ENCODE results near the gene HCRTR2.

Gene HCRTR2

DNA sequence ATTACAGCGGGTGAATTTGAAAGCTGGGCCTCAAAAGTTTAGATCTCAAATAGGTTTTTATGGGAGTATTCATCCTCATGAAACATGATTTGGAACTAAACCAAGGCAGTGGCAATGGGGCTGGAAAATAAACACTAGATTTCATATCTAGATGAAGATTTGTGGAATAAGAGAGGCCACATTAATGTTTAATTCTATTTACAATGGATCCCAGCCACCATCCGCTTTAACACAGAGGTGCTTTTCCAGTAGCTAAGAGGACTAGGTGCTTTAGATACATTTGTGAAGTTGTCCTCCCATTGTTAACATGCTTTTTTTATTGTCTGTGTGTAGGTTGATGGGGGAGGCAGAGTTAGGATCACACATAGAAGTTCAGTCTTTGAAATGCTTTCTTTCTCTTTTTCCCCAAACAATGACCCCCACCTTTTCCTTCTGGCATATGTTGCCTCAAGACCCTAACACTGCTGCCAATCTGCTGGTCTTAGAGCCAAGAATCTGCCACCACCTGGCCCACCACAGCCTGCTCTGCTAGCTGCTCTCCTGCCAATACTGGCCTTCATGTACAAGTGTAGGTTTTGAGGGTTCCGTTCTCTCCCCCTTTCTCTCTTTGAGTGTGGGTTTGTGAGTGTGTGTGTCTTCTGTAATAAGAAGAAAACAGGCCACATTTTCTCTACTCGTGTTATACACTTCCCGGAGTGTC, 125.1 kb downstream of the HCRTR2 start:
- in situ Hi-C loops (cut with HindIII; ENCODE audit: low pct_unique_long_range_greater_than_20kb, low sequenced_read_pairs) = no loop called here
- DNase-seq (ENCODE audit: low read depth in 1 of 2, low spot score in 1 of 2) = no peak
- TF ChIP-seq JUND (IDR thresholded peaks at IDR 0.05; ENCODE audit: low read depth) = no peak

DNA sequence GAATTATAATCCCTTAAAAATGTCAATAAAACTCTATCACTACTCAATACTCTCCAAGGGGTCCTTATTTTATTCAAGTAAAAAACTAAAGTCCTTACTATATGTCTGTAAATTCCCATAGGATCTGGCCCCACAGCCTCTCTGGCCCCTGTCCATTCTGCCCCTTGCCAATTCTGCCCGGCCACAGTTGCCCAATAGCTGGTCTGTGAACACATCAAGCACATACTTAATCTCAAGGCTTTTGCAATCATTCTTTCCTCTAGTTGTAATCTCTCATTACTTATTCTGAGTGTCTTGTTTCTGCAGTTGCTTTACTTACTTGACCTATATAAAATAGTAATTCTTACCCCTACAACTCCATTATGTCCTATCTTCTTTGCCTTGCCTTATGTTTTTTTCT, 130.4 kb downstream of the HCRTR2 start:
- DNase-seq (ENCODE audit: low read depth in 1 of 2, low spot score in 1 of 2) = no peak
- in situ Hi-C loops (cut with HindIII; ENCODE audit: low pct_unique_long_range_greater_than_20kb, low sequenced_read_pairs) = no loop called here
- TF ChIP-seq JUND (IDR thresholded peaks at IDR 0.05; ENCODE audit: low read depth) = no peak

DNA sequence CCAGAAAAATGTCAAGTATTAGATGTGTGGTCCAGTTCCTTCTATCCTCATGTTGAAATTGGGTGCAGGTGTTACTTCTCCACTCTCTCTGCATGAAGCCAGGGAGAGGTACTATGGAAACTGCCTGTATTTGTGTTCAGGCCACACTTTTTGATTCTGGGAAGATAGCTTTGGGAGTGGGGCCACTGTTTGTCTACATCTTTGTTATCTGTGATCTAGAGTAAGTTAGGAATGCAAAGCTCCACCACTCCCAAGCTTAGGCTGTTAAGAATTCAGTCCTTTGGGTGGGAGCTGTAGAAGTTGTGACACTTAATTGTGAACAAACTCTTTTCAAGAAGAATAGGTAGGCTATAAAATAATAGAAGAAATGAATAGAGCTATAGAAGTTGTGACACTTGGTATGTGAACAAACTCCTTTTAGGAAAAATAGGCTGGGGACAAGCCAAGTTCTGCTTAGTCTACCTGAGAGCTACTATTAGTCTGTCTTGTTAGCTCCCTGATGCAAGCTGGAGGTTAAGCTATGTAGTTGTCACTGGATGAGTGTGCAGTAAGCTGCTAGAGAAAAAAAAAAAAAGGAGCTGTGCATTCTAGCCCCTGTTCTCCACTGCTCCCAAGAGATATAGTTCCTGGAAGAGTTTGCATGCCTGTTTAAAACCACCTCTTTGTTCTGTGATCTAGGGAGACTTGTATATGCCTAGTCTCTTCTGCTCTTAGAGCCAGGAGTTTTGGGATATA, 145.8 kb downstream of the HCRTR2 start:
- TF ChIP-seq JUND (IDR thresholded peaks at IDR 0.05; ENCODE audit: low read depth) = no peak
- in situ Hi-C loops (cut with HindIII; ENCODE audit: low pct_unique_long_range_greater_than_20kb, low sequenced_read_pairs) = no loop called here
- DNase-seq (ENCODE audit: low read depth in 1 of 2, low spot score in 1 of 2) = no peak

DNA sequence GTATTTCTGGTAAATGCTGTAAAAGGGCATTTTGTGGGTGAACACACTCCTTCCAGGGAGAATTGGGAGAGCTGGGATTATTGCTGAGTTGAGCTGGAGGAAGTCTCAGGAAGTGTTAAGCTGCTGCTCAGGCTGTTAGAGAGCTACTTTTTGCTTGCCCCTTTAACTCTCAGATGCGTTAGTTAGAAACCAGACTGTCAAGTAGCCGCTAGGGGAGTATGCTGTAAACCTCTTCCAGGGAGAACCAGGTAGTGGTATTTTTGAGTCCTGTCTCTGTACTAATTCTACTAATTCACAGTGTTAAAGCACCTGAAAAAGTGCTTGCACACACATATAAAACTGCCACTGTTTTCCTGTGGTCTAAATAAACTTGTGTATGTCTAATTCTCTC, 146.4 kb downstream of the HCRTR2 start:
- DNase-seq (ENCODE audit: low read depth in 1 of 2, low spot score in 1 of 2) = no peak
- no peak for TF ChIP-seq JUND (IDR thresholded peaks at IDR 0.05; ENCODE audit: low read depth)
- in situ Hi-C loops (cut with HindIII; ENCODE audit: low pct_unique_long_range_greater_than_20kb, low sequenced_read_pairs) = no loop called here

DNA sequence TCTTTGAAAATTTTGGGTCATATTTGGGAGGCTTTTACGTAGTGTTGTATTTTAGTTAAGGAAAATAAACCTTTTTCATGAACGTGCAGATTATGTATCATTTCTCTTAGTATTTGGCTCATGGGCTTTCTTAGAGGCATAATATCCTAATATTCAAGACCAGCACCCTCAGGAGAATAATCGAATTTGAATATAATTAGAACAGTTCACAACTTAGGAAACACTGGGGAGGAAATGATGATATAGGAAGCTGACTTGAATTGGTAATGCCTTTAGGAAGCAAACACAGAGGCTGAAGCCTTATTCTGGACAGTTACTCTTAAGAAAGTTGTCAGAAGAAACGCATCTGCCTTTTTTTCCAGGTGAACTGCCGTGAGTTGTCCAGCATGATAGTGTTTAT, 152.9 kb downstream of the HCRTR2 start, which contains the start of gene GFRAL:
Gene GFRAL (plus strand): TSS at position 301 of the 400 bp plus-strand sequence. CDS start 86 bp downstream, at position 387.
- DNase-seq (ENCODE audit: low read depth in 1 of 2, low spot score in 1 of 2) = no peak
- no peak for TF ChIP-seq JUND (IDR thresholded peaks at IDR 0.05; ENCODE audit: low read depth)
- in situ Hi-C loops (cut with HindIII; ENCODE audit: low pct_unique_long_range_greater_than_20kb, low sequenced_read_pairs) = no loop called here
